ENCODE data around the gene SORCS1. TPM values are rescaled to one million over a fixed set of nuclear protein-coding genes. Genes with fewer than 3 reads are reported as not detected.

SORCS1 gene
- total and polyA plus RNA-seq, 12 donors = 0.30 to 5.5 (median 1.3) TPM

- DNase-seq (no peak), ATAC-seq (no peak)
- H3K4me3 ChIP-seq = no peak overlapping the region
- H3K27ac ChIP-seq = no peak overlapping the region
- H3K36me3 ChIP-seq = no peaks in the 10 kb centered on the region
- peaks cover 0 to 1% (median 0%) of the 10 kb centered on the region in 11 donors for H3K9me3 ChIP-seq
- WGBS, 2 donors = 67 to 73% methylated on average over 6 of the region's 6 CpGs
- intact Hi-C loops (cut with DNase I) = no loop called here
- H3K27me3 ChIP-seq = peaks cover 0 to 9% (median 0%) of the 10 kb centered on the region in 7 donors
- TF ChIP-seq CTCF (IDR thresholded peaks at IDR 0.05) = no peak
- H3K4me1 ChIP-seq = no peaks in the 10 kb centered on the region
These were observed 141.7 kb downstream of the SORCS1 start for GRCh38 chr10:107022600-107023354.

GRCh38 chr10:107019154-107019553, 145.4 kb downstream of the SORCS1 start:
- ATAC-seq = no peak
- intact Hi-C loops (cut with DNase I) = loop anchor here in 1 of 10 donors (10.0 kb wide), 1 partner anchor 584 kb away; no protein-coding TSS in a partner anchor
- Histone ChIP-seq H3K27ac (no peak overlapping the region), H3K27me3 (peaks cover 0 to 12% (median 0%) of the 10 kb centered on the region in 7 donors), H3K36me3 (no peaks in the 10 kb centered on the region), H3K9me3 (peaks cover 0 to 17% (median 3%) of the 10 kb centered on the region in 11 donors), H3K4me1 (no peaks in the 10 kb centered on the region), H3K4me3 (no peak overlapping the region)
- WGBS, 2 donors = 78 to 84% methylated on average over 2 of the region's 2 CpGs
- no peak for TF ChIP-seq CTCF (IDR thresholded peaks at IDR 0.05)
- no peak for DNase-seq

- H3K9me3 ChIP-seq = peaks cover 0 to 17% (median 3%) of the 10 kb centered on the region in 11 donors
- no peak overlapping the region for H3K4me3 ChIP-seq
- no peak for TF ChIP-seq CTCF (IDR thresholded peaks at IDR 0.05)
- H3K4me1 ChIP-seq = no peaks in the 10 kb centered on the region
- peaks cover 0 to 3% (median 0%) of the 10 kb centered on the region in 7 donors for H3K27me3 ChIP-seq
- ATAC-seq (no peak), DNase-seq (no peak)
- no peaks in the 10 kb centered on the region for H3K36me3 ChIP-seq
- no peak overlapping the region for H3K27ac ChIP-seq
- 75 to 84% methylated on average over 4 of the region's 4 CpGs for WGBS, 2 donors
- intact Hi-C loops (cut with DNase I) = loop anchor here in 2 of 10 donors (5.0 to 10.0 kb wide), 2 partner anchors 151 to 579 kb away; no protein-coding TSS in a partner anchor
These were observed 151.1 kb downstream of the SORCS1 start for GRCh38 chr10:107013258-107014006.

- Histone ChIP-seq H3K36me3 (no peaks in the 10 kb centered on the region), H3K27ac (no peak overlapping the region), H3K27me3 (peaks cover 0 to 3% (median 0%) of the 10 kb centered on the region in 7 donors), H3K4me3 (no peak overlapping the region), H3K9me3 (peaks cover 0 to 15% (median 3%) of the 10 kb centered on the region in 11 donors), H3K4me1 (no peaks in the 10 kb centered on the region)
- WGBS, 2 donors = 81 to 82% methylated on average over 3 of the region's 3 CpGs
- no peak for TF ChIP-seq CTCF (IDR thresholded peaks at IDR 0.05)
- intact Hi-C loops (cut with DNase I) = loop anchor here in 2 of 10 donors (5.0 to 10.0 kb wide), 2 partner anchors 150 to 577 kb away; no protein-coding TSS in a partner anchor
- ATAC-seq (no peak), DNase-seq (no peak)
These were observed 152.5 kb downstream of the SORCS1 start for GRCh38 chr10:107011992-107012391.
